Tibial nerve (tissue), 4 donors: ENCODE measurements around the gene MFSD6L.

Source experiments
- EP300 ChIP-seq, 2 donors: sonication (generic); formaldehyde crosslinking; IDR thresholded peaks; one replicate each; pipeline ENCODE4 v1.6.1; 2017; ENCODE audit warnings: antibody characterized with exemption in 2 of 2, mild to moderate bottlenecking in 1 of 2
- POLR2A ChIP-seq, 2 donors: fragments of 450-650 bp; IDR thresholded peaks; one replicate each; pipeline ENCODE4 v1.6.1; 2017; ENCODE audit warnings: antibody characterized with exemption in 2 of 2, mild to moderate bottlenecking in 2 of 2, moderate library complexity in 2 of 2
- TF ChIP-seq, protein P1 (sequence below), 5 experiments: fragments of 200-600 bp in 3 of 5; fragments of 450-650 bp in 2 of 5; sonication (generic) in 3 of 5; IDR thresholded peaks; one replicate each; pipeline ENCODE4 v1.5.1; 2016 to 2019; ENCODE audit warnings: antibody characterized with exemption in 5 of 5, mild to moderate bottlenecking in 3 of 5, moderate library complexity in 2 of 5

DNA sequence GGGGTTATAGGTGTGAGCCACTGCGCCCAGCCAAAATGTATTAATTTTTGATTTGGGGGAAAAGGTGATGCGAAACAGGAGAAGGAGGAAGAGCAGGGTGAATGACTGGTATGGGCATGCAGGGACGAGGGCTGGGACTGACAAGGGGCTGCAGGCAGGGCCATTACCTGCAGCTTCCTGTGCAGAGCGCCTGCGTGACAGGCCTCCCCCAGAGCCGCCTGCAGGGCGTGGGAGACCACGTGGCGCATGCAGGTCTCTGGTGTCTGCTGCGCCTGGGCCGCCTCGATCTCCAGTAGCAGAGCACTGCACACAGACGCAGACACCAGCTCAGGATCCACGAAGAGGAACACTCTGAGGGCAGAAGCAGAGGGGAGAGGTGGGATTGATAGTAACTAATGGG lies 35.9 kb upstream of the MFSD6L start:
- TF ChIP-seq POLR2A (IDR thresholded peaks at IDR 0.05) (no peak), EP300 (IDR thresholded peaks at IDR 0.05) (no peak)
- TF ChIP-seq, protein P1, sequence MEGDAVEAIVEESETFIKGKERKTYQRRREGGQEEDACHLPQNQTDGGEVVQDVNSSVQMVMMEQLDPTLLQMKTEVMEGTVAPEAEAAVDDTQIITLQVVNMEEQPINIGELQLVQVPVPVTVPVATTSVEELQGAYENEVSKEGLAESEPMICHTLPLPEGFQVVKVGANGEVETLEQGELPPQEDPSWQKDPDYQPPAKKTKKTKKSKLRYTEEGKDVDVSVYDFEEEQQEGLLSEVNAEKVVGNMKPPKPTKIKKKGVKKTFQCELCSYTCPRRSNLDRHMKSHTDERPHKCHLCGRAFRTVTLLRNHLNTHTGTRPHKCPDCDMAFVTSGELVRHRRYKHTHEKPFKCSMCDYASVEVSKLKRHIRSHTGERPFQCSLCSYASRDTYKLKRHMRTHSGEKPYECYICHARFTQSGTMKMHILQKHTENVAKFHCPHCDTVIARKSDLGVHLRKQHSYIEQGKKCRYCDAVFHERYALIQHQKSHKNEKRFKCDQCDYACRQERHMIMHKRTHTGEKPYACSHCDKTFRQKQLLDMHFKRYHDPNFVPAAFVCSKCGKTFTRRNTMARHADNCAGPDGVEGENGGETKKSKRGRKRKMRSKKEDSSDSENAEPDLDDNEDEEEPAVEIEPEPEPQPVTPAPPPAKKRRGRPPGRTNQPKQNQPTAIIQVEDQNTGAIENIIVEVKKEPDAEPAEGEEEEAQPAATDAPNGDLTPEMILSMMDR (IDR thresholded peaks at IDR 0.05) = no peak
